Measurements from ENCODE around the gene COL4A2. TPM values are rescaled to one million over a fixed set of nuclear protein-coding genes. Genes with fewer than 3 reads are reported as not detected.

Gene COL4A2
- polyA plus RNA-seq, 1 experiment: 886 TPM

GRCh38 chr13:110405597-110406450 is 98.7 kb downstream of the COL4A2 start:
- Histone ChIP-seq H3K36me3 (ENCODE audit: control insufficient read depth, insufficient read depth, low read length) (no peaks in the 10 kb centered on the region), H3K4me3 (ENCODE audit: low read depth, low read length) (no peak overlapping the region), H3K27me3 (ENCODE audit: control insufficient read depth, insufficient read depth, low read length) (no peaks in the 10 kb centered on the region)
- no peak for TF ChIP-seq CTCF (IDR thresholded peaks at IDR 0.05; ENCODE audit: insufficient read depth, low read depth, low read length)
- CTCF ChIA-PET: interaction anchor here (1.1 kb wide), 1 partner anchor 158 kb away, joined by 3 read pairs; no protein-coding TSS in a partner anchor
- DNase-seq (ENCODE audit: low read depth): no peak
- POLR2A ChIA-PET: interaction anchor here (0.5 to 0.6 kb wide), 2 partner anchors 42 to 86 kb away, joined by 3 read pairs; no protein-coding TSS in a partner anchor

- no peak for TF ChIP-seq CTCF (IDR thresholded peaks at IDR 0.05; ENCODE audit: insufficient read depth, low read depth, low read length)
- no peak for DNase-seq (ENCODE audit: low read depth)
- Histone ChIP-seq H3K27me3 (ENCODE audit: control insufficient read depth, insufficient read depth, low read length) (no peaks in the 10 kb centered on the region), H3K4me3 (ENCODE audit: low read depth, low read length) (no peak overlapping the region), H3K36me3 (ENCODE audit: control insufficient read depth, insufficient read depth, low read length) (no peaks in the 10 kb centered on the region)
- POLR2A ChIA-PET: no interaction called here
- CTCF ChIA-PET: no interaction called here
Measured at GRCh38 chr13:110407021-110407420, 99.9 kb downstream of the COL4A2 start.

GRCh38 chr13:110407531-110407930 is 100.4 kb downstream of the COL4A2 start:
- no peak for DNase-seq (ENCODE audit: low read depth)
- TF ChIP-seq CTCF (IDR thresholded peaks at IDR 0.05; ENCODE audit: insufficient read depth, low read depth, low read length): no peak
- ChIA-PET POLR2A (no interaction called here), CTCF (no interaction called here)
- H3K27me3 ChIP-seq (ENCODE audit: control insufficient read depth, insufficient read depth, low read length): no peaks in the 10 kb centered on the region
- H3K4me3 ChIP-seq (ENCODE audit: low read depth, low read length): no peak overlapping the region
- H3K36me3 ChIP-seq (ENCODE audit: control insufficient read depth, insufficient read depth, low read length): no peaks in the 10 kb centered on the region

GRCh38 chr13:110408286-110408685 is 101.2 kb downstream of the COL4A2 start:
- ChIA-PET POLR2A (no interaction called here), CTCF (no interaction called here)
- Histone ChIP-seq H3K27me3 (ENCODE audit: control insufficient read depth, insufficient read depth, low read length) (no peaks in the 10 kb centered on the region), H3K36me3 (ENCODE audit: control insufficient read depth, insufficient read depth, low read length) (no peaks in the 10 kb centered on the region), H3K4me3 (ENCODE audit: low read depth, low read length) (no peak overlapping the region)
- TF ChIP-seq CTCF (IDR thresholded peaks at IDR 0.05; ENCODE audit: insufficient read depth, low read depth, low read length): no peak
- DNase-seq (ENCODE audit: low read depth): no peak

GRCh38 chr13:110409581-110409992 is 102.5 kb downstream of the COL4A2 start:
- POLR2A ChIA-PET: no interaction called here
- no peak for DNase-seq (ENCODE audit: low read depth)
- CTCF ChIA-PET: interaction anchor here (1.1 to 3.6 kb wide), 2 partner anchors 109 to 187 kb away, joined by 3 to 26 read pairs; no protein-coding TSS in a partner anchor

More at GRCh38 chr13:110409581-110409992, 102.5 kb downstream of the COL4A2 start:
- H3K27me3 ChIP-seq (ENCODE audit: control insufficient read depth, insufficient read depth, low read length): no peaks in the 10 kb centered on the region
- TF ChIP-seq CTCF (IDR thresholded peaks at IDR 0.05; ENCODE audit: insufficient read depth, low read depth, low read length): no peak
- H3K36me3 ChIP-seq (ENCODE audit: control insufficient read depth, insufficient read depth, low read length): peaks cover 2% of the 10 kb centered on the region; the same call in 1 of the 2 replicates
- H3K4me3 ChIP-seq (ENCODE audit: low read depth, low read length): no peak overlapping the region
